Brain pericyte (primary cell): ENCODE measurements around the gene MITF.
"Not testable (repeated sequence)": the region's sequence is repeated elsewhere in the genome, so short reads cannot be mapped to it uniquely, and the experiment has no call there.

Experiments used
- DNase-seq: peaks from one replicate; pipeline ENCODE4 v3.0.0-alpha.2; 2012; ENCODE audit warnings: low read depth, low spot score

MITF gene

DNA sequence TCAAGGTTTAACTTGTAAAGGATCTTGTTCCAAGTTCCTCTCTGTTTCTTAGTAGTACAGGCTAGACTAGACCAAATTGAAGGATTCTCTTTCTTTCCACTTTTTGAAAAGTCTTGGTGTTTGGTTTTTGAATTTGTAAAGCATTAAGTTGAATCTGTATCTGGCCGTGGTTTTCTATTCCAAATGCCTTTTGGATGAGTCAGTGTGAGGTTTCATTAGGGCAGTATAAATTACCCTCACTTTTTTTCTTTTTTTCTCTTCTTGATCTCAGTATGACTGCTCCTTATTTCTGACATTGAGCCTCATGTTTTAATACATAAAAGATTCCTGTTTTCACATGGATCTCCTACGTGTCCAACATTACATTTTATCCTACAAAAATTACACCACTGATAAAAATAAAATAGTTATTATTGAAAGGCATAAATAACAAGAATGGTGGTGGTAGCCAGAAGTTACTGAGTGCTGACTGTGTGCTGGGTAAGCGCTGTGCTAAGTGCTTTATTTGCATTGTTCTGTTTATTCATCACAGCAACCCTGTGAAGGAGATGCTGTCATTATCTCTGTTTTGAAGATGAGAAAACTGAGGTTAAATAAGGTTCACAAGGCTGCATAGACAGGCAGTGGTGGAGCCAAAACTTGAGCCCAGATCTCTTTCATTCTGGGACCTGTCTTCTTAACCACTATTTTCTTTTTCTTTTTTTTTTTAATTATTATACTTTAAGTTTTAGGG lies 48.3 kb downstream of the MITF start:
- DNase-seq = no peak

DNA sequence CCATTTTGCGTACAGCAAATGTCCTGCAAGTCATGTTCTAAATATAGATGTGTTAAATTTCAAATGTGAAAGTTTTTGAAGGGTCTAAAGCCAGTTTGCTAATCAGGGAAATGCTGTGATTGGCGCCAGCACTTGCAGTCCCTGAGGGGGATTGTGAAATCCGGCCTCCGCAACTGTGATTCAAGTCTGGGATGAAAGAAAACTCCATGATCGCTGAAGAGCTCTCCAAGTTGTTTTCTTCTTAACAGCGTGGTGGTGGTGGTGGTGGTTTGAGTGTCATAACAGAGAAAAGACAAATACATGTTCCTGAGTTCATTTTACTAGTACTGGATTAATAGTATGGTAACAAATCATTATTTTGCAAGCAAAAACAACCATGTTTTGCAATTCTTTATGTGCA lies 51.8 kb downstream of the MITF start:
- peak; percentile 36 for DNase-seq

DNA sequence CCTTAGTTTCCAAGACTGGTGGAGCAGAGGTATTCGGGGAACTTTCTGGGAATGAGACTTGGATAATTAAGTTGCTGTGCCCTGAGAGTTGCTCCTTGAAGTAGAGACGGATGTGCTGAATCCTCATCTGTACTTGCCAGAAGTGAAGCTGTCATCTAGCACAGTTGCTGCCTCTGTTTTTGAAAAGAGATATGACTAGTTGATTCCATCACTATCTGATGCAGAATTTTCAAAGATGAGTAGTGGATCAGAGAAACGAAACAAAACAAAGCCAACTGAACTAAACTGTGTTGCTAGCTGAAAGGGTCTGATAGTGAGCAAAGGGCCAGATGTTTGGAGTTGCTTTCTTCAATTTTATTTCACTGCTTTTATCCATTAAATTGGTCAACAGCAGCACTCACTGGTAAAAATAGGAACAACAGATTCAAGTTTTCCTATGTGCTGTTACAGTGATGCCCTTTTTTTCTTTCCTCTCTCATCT lies 52.7 kb downstream of the MITF start:
- DNase-seq = no peak

GRCh38 chr3:69796126-69796525 lies 56.9 kb downstream of the MITF start:
- DNase-seq = not testable (repeated sequence)

GRCh38 chr3:69803681-69804270 lies 64.5 kb downstream of the MITF start:
- no peak for DNase-seq

DNA sequence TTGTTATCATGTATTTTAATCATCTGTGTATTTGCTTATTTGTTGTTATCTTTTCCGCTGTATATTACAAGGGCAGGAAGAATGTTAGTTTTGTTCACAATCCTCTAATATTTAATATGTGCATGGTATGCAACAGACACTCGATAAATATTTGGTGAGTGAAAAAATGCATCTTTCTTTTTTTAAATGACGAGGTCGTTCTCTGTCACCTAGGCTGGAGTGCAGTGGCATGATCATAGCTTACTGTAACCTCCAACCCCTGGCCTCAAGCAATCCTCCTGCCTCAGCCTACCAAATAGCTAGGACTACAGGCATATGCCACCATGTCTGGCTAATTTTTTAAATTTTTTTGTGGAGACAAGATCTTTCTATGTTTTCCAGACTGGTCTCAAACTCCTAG lies 66.2 kb downstream of the MITF start:
- DNase-seq = no peak

GRCh38 chr3:69806735-69807438 lies 67.6 kb downstream of the MITF start:
- no peak for DNase-seq

- DNase-seq = no peak
Measured at GRCh38 chr3:69807674-69808073, 68.4 kb downstream of the MITF start.

- DNase-seq = no peak
Measured at GRCh38 chr3:69809076-69809835, 70.0 kb downstream of the MITF start.

DNA sequence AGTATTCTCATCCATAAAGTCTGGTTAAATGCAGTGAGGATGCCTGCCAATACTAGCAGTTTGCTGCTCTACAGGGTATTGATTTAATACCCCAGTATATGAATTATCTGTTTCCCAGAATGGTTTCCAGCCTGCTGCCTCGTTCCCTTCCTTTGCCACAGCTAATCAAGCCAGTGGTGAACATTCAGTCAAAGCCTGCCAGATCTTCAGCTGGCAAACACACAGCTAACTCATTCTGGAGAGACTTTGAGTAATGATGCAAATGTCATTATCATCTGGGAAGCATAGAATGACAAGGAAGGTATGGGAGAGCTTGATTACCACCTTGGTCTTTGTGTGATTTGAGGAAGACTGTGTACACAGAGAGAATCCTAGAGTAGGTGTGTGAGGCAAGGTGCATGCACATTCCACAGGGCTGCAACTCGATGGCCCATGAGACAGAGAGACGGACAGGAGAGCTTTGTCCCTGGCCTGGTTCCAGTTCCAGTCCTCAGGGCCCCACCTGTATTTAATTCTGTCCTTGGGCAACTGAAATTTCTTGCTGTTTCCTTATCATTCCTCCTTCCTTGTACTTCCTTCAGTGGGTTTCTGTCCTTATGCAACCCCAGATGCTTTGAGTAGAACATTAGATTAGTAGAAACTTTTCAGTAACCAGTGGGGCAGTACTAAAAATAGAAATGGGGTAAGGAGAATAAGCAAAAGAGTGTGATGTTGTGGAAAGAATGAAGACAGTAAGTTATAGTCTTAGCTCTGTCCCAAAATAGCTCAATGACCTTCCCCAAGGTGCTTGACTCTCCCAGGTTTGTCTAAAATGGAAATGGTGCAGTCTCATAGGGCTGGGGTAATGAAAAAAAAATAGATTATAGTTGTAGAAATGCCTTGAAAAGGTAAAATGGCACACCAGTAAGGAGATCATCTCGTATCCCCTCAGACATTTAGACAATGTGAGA lies 72.5 kb downstream of the MITF start:
- no peak for DNase-seq

DNA sequence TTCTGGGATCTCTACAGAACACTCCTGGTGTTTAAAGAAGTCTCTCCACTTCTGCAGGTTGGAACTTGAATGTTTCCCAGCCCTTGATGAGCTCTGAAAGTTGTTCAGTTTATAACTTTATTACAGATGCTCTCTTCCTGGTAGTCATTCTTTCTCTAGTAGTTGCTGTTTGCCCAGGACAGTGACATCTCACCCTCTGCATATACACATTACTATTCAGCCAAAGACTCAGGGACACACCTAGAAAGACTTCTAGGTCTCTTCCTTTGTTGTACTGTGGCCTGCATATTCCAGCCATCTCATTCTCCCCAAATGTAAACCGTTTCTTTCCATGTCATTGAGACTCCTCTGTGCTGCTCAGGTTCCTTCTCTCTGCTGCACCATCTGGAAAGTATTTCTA lies 76.7 kb downstream of the MITF start:
- DNase-seq = no peak

DNA sequence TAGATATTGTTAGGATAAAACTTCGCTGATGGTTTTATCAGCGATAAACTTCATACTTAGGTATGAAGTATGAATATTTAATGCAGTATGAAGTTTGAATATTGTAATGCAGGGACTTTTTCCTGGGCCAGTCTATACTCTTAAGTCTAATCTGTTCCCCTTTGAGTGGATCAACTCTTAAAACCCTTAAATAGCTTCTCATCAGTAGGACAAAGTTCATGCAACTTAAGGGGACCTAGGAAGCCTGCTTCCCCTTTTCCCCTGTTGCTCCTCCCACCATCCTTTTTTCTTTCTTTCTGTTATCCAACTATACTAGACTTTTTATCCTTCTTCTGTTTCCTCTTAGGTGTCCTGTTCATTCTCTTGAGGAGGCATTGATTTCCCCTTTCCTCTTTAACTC lies 78.7 kb downstream of the MITF start:
- DNase-seq = no peak

DNA sequence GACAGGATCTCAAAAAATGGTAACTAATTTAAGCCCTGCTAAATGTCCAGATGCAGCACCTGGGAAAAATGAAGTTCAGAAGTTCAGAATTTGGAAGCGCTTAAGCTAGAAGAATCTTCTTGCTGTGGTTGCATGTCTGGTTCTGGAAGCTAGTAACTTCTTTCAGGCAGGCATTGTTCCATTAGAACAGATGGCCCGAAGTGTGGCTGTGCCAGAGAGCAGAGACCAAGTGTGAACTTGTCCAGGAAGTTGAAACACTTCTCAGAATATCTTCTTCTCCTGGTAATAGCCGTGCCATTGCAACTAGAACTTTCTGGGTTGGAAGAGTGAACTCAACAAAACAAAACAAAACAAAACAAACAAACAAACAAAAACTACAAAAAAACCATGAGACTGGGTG lies 80.0 kb downstream of the MITF start:
- DNase-seq = no peak

GRCh38 chr3:69821133-69821532 lies 81.9 kb downstream of the MITF start:
- DNase-seq = no peak

DNA sequence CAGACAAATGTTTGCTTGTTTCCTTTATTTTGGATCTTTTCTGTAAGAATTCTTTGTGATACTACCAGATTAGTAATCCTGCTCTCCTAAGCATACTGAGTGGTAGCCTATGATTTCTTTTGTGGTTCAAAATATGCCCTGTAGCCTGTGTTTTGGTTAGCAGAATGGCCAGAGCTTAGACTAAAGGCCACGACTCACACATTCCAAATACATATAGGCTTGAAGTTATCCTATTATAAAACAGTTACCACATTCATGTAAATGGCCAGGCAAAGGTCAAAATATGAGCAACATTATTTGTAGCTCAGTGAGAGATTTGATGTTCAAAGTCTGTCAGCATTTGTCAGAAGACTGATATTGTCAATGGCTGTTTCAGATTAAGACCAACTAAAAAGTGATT lies 84.5 kb downstream of the MITF start:
- no peak for DNase-seq

GRCh38 chr3:69825446-69825845 lies 86.2 kb downstream of the MITF start:
- no peak for DNase-seq

GRCh38 chr3:69827127-69827526 lies 87.9 kb downstream of the MITF start:
- DNase-seq = no peak

- no peak for DNase-seq
Measured at GRCh38 chr3:69828817-69829216, 89.6 kb downstream of the MITF start.

DNA sequence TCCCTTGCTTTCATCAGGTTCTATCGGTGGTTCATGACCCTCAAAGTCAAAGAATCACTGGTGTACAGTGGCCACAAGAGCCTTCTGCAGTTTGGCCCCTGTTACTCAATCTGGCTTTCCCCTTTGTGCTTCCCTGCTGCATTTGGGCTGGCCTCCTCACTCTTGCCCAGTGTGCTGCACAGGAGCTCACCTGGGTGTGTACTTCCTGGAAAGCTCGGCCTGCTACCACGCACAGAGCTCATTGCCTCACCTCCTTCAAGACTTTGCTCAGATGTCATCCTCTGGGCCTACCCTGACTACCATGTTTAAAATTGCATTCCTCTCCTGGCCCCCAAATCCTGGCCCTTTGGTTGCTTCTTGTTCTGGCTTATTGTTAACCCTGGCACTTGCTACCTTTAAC lies 90.9 kb downstream of the MITF start:
- no peak for DNase-seq

DNA sequence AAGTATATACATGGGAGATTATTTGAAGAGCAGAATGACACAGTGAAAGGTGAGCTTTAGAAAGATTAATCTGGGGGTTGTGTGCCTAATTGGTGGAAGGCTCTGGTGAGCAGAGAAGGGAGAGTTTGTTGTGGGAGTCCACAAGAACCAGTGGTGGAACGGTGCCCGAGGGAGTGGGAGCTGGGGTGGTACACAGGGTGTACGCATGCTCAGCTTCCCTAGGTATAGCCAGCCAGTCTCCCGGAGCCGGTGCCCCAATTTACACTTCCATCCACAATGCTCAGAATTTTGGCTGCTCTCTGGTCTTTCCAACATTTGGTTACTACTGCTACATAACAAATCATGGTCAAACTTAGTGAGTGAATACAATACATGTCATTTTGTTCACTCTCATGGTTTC lies 92.5 kb downstream of the MITF start:
- no peak for DNase-seq

- DNase-seq = no peak
Measured at GRCh38 chr3:69833591-69833990, 94.3 kb downstream of the MITF start.
